HepG2 (cell line): ENCODE data around the gene KCND3. TPM values are rescaled to one million over a fixed set of nuclear protein-coding genes. Genes with fewer than 3 reads are reported as not detected.

Source experiments
- CREB1 ChIP-seq, 2 experiments: fragments of 450-650 bp in 1 of 2; IDR thresholded peaks; 2 replicates each; pipeline ENCODE4 v1.6.1; 2016 to 2017; ENCODE audit warnings: control low read depth in 1 of 2, mild to moderate bottlenecking in 1 of 2, missing compliant biosample characterization in 1 of 2, missing genetic modification characterization in 1 of 2
- PRMT3 ChIP-seq: sonication (generic); formaldehyde crosslinking; IDR thresholded peaks from 2 replicates; pipeline ENCODE4 v1.8.1; 2022; ENCODE audit warnings: low read depth, mild to moderate bottlenecking, moderate library complexity, missing genetic modification reagents, borderline replicate concordance
- RFX5 ChIP-seq: IDR thresholded peaks from 2 replicates; pipeline ENCODE4 v1.6.1; 2011; ENCODE audit warnings: low read depth, low read length, improper control_type of control experiment
- SIX1 ChIP-seq: sonication (generic); formaldehyde crosslinking; IDR thresholded peaks from 2 replicates; pipeline ENCODE4 v1.4.0; 2020; ENCODE audit warnings: missing genetic modification reagents, borderline replicate concordance
- ZNF407 ChIP-seq: sonication (generic); formaldehyde crosslinking; IDR thresholded peaks from one replicate; pipeline ENCODE4 v1.5.1; 2020; ENCODE audit warnings: mild to moderate bottlenecking, missing genetic modification reagents; ENCODE audit errors: not compliant biosample characterization
- polyA plus RNA-seq, 8 experiments: library from polyadenylated mRNA; depleted of rRNA in 3 of 8; stranded (reverse) in 7 of 8; unstranded in 1 of 8; fragments of >200 nt; fragmentation: Illumina TruSeq in 4 of 8; extraction: Trizol in 4 of 8; gene quantifications; 2 replicates each; pipeline versions ENCODE4 v1.2.1 to v1.2.3, GENCODE V29; 2011 to 2016; ENCODE audit warnings: low read depth in 4 of 8, missing spikeins in 1 of 8, mixed read lengths in 1 of 8; ENCODE audit not compliant: insufficient read depth in 1 of 8
- total RNA-seq, 5 experiments: library from RNA; depleted of rRNA; stranded (reverse); fragments of >200 nt; fragmentation: Illumina TruSeq; extraction: Trizol; gene quantifications; 2 replicates each; pipeline ENCODE4 v1.2.3, GENCODE V29; 2016; ENCODE audit warnings: low read depth in 1 of 5
- TF ChIP-seq, protein P1 (sequence below): sonication (generic); formaldehyde crosslinking; IDR thresholded peaks from 2 replicates; pipeline ENCODE4 v1.8.1; 2023; ENCODE audit warnings: mild to moderate bottlenecking, moderate library complexity, missing genetic modification reagents
- TF ChIP-seq, protein P2 (sequence below): IDR thresholded peaks from 2 replicates; pipeline ENCODE4 v1.4.0; 2020; ENCODE audit warnings: mild to moderate bottlenecking, missing genetic modification reagents

The KCND3 gene
- total and polyA plus RNA-seq, 2 of the 13 experiments (the other 11 are each of a cell fraction or from before 2014, with no cell fraction given) = 0.04 TPM; not detected in 1

- TF ChIP-seq ZNF407 (CRISPR knock-in tag) (no peak), RFX5 (no peak), CREB1 (IDR thresholded peaks at IDR 0.05) (no peak), CREB1 (CRISPR knock-in tag; IDR thresholded peaks at IDR 0.05) (no peak), SIX1 (no peak), PRMT3 (CRISPR knock-in tag) (no peak)
- TF ChIP-seq, protein P1, sequence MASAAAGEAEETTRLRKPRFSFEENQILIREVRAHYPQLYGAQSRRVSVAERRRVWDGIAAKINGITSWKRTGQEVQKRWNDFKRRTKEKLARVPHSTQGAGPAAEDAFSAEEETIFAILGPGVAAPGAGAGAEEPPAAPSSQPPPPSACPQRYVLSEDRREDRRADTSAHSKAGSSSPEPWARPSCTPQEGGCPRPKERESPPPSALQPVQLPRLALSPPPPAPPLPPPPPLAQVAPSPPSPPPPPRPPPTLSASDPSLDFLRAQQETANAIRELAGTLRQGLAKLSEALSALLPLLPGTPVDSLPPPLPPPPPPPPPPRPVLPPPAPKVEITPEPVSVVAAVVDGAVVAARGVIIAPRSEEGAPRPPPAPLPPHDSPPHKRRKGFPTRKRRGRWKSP = no peak
- TF ChIP-seq, protein P2, sequence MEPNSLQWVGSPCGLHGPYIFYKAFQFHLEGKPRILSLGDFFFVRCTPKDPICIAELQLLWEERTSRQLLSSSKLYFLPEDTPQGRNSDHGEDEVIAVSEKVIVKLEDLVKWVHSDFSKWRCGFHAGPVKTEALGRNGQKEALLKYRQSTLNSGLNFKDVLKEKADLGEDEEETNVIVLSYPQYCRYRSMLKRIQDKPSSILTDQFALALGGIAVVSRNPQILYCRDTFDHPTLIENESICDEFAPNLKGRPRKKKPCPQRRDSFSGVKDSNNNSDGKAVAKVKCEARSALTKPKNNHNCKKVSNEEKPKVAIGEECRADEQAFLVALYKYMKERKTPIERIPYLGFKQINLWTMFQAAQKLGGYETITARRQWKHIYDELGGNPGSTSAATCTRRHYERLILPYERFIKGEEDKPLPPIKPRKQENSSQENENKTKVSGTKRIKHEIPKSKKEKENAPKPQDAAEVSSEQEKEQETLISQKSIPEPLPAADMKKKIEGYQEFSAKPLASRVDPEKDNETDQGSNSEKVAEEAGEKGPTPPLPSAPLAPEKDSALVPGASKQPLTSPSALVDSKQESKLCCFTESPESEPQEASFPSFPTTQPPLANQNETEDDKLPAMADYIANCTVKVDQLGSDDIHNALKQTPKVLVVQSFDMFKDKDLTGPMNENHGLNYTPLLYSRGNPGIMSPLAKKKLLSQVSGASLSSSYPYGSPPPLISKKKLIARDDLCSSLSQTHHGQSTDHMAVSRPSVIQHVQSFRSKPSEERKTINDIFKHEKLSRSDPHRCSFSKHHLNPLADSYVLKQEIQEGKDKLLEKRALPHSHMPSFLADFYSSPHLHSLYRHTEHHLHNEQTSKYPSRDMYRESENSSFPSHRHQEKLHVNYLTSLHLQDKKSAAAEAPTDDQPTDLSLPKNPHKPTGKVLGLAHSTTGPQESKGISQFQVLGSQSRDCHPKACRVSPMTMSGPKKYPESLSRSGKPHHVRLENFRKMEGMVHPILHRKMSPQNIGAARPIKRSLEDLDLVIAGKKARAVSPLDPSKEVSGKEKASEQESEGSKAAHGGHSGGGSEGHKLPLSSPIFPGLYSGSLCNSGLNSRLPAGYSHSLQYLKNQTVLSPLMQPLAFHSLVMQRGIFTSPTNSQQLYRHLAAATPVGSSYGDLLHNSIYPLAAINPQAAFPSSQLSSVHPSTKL = no peak
Measured at GRCh38 chr1:111843177-111843576, 146.3 kb downstream of the KCND3 start (continued).
